Measurements from ENCODE around the gene ADARB2. TPM values are rescaled to one million over a fixed set of nuclear protein-coding genes. Genes with fewer than 3 reads are reported as not detected.
"Not testable (repeated sequence)": the region's sequence is repeated elsewhere in the genome, so short reads cannot be mapped to it uniquely, and the experiment has no call there.

ADARB2 gene
- polyA plus RNA-seq, 10 donors, result 0.04 to 0.45 (median 0.28) TPM

DNA sequence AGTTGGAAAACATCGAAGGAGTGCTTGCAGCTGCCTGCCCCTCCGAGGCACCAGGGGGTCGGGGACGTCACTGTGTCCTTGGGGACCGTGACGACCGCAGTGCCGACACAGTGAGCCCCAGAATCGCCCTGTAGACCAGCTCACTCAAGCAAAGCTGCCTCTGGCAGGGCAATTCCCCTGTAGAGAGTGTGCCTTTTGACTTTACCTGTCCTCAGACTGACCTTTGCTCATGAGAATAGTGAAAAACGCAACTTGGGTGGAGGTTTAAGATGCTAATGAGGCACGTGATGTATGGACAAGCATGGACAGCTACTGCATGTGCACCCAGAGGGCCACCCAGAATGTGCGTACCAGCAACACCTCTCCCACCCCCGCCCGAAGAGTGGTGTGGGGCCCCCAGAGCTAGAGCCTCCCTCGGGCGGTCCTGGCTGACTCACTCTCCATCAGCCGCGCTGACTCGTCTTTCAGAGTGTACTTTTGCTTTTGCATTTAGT lies 271.9 kb downstream of the ADARB2 start:
- DNase-seq, result peak in 1 of 3 donors; percentile 26

- no peak for DNase-seq
Observed at GRCh38 chr10:1464881-1465417, 272.4 kb downstream of the ADARB2 start.

DNA sequence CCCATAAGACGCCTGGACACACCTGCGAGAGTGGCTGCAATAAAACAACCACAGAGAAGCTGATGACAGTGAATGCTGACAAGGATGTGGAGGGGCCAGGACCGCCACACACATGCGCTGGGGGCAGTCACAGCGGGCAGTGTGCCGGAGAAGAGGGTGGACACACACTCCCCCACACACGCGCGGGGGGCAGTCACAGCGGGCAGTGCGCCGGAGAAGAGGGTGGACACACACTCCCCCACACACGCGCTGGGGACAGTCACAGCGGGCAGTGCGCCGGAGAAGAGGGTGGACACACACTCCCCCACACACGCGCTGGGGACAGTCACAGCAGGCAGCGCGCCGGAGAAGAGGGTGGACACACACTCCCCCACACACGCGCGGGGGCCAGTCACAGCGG lies 273.4 kb downstream of the ADARB2 start:
- DNase-seq, result not testable (repeated sequence)

DNA sequence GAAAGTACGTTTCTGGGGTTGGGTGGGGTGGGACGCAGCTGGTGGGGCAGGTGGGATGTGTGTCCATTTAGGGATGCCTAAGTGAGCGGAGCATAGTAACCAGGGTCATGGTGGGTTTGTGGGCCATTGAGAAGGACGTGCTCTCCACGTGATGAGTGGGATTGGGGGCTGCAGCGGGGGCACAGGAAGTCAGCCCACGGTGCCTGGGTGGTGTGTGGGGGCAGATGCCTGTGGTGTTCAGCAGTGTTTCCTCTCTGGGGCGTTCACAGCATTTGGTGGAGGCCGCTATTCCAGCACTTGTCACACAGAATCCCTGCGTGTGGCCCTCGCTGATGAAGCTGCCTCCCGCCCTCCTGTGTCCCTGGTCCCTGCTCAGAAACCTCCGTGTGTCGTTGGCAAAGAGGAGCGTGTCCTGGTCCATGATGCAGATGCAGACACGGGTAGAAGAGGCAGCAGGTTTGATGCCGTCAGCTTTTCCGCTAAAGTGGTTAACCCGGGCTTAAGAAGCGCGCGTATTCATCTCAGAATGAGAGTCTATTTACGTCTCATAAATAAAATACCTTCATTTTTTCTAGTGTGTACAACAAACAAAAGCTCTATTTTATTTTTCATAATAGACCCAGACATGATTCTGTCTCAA lies 274.2 kb downstream of the ADARB2 start:
- no peak for DNase-seq

DNA sequence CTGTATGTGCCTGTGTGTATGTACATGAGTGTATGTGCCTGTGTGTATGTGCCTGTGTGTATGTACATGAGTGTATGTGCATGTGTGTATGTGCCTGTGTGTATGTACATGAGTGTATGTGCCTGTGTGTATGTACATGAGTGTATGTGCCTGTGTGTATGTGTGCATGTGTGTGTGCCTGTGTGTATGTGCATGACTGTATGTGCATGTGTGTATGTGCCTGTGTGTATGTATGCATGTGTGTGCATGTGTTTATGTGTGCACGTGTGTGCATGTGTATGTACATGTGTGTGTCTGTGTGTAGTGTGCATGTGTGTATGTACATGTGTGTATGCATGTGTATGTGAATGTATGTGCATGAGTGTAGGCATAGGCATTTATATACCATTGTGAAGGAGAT lies 274.8 kb downstream of the ADARB2 start:
- no peak for DNase-seq

DNA sequence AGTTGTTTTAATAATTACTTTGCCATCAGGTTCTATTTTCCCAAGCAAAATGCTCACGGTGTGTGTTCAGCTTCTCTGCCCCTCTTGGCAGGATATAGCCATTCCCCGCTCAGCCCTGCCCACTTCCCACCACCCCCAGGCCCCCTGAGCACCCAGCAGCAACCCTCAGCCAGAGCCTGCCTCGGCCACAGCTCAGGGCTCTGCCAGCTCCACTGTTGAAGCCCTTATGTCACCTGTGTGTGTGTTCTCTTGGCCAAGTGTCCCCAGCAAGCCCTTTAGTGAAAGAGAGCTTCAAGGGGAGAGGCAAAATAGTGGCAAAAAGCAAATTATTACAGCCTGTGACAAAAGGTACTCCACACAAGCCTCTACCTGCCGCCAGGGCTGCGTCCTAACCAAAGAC lies 275.3 kb downstream of the ADARB2 start:
- DNase-seq, result no peak

DNA sequence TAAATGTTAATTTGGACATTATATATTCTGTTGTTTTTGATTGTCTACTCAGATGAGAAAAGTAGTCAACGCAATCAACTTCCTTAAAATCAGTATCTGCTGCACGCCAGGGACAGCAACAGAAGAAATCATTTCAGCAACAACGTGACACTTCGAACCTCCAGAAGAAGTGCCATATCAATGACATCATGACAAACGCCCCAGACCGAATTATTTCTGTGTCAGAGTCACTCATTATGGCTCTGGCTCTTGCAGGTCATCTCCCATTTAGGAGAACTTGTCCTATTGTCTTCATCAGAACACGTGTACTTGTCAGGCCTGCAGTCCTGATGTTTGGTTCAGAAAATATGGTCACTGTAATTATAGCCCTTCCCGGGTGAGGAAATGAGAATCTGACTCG lies 276.3 kb downstream of the ADARB2 start:
- no peak for DNase-seq

DNA sequence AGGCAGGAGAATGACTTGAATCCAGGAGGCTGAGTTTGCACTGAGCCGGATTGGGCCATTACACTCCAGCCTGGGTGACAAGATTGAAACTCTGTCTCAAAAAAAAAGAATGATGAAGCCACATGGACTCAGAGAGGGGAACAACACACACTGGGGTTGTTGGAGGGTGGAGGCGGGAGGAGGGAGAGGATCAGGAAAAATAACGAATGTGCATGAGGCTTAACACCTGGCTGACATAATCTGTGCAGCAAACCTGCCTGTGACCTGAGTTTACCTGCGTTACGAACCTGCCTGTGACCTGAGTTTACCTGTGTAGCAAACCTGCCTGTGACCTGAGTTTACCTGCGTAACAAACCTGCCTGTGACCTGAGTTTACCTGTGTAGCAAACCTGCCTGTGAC lies 277.7 kb downstream of the ADARB2 start:
- not testable (repeated sequence) for DNase-seq

- no peak for DNase-seq
Observed at GRCh38 chr10:1454951-1455350, 282.4 kb downstream of the ADARB2 start.

- DNase-seq, result no peak
Observed at GRCh38 chr10:1454428-1454827, 282.9 kb downstream of the ADARB2 start.

DNA sequence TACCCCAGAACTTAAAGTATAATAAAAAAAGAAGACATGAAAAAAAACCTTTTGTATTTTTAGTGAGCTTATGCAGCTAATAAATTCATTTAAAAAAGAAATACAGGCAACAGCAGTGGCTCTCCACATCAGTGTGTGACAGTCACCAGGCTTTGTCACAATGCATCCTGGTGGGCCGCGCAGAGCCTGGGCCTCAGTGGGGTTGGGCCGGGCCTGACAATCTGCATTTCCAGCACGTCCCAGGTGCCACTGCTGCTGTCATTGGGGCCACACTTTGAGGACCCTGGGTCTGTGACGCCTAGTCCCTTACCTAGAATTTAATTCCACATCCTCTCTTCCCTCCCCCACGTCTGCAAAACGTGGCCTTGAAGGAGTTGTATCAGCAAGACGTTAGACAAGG lies 284.5 kb downstream of the ADARB2 start:
- no peak for DNase-seq

DNA sequence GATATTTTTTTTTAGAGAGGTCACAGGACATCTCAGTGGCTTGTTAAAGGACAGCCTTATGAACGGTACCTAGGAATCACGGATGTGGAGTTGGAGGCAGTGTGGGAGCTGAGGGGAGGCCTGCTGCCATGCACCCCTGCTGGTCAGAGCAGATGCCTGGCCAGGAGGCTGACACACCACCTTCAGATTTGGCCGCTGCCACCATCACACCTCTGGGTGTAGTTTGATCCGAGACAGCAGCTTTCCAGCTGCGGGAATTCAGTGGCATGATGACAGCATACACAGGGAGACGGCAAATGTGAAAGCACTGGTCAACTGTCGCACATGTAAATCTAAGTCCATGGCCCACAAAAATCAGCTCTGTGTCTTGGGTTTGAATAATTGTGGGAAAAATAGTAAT lies 285.4 kb downstream of the ADARB2 start:
- DNase-seq, result no peak

- DNase-seq, result no peak
Observed at GRCh38 chr10:1451362-1451888, 285.9 kb downstream of the ADARB2 start.

DNA sequence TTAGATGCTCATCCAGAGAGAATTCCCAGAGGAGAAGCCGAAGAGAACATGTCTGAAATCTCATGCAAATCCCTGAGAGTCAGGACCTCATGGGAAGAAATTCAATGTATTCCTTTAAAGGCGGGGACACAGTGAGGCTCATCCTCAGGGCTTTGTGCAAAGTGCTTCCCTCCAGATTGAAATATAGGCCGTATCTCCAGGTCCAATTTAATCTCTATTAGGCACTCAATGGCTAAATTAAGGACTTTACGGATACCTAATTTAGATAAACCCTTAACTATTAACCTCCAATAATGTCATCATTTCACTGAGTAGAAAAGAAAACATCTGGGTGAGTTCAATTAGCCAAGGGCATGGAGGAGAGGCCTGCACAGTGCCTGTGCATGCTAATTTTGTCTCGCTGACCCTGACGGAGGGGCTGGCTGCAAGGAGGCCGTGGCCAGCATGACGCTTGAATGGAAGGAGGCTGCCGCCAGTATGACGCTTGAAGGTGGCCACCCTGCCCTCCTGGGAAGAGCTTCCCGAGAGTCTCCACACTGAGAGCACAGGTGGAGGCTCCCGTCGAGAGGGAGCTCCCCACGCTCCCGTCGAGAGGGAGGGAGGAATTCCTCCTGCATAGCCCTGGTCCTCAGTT lies 287.6 kb downstream of the ADARB2 start:
- DNase-seq, result no peak

DNA sequence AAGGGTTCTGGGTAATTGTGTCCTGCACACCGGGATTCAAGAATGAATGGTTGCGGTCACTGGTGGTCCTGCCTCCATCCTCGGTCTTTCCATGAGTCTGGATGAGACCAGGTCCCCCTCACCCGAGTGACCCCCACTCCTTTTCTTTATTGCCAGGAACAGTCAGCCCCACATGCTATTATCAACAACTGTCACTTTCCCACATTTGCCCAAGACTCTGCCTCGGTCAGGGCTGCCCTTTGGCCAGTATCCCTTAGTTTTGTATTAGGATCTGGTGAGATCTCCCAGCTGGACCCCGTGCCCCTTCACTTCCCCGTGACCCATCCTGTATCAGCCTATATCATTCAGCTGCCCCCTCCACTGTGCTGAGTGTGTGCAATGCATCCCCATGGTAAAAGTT lies 288.3 kb downstream of the ADARB2 start:
- DNase-seq, result no peak

DNA sequence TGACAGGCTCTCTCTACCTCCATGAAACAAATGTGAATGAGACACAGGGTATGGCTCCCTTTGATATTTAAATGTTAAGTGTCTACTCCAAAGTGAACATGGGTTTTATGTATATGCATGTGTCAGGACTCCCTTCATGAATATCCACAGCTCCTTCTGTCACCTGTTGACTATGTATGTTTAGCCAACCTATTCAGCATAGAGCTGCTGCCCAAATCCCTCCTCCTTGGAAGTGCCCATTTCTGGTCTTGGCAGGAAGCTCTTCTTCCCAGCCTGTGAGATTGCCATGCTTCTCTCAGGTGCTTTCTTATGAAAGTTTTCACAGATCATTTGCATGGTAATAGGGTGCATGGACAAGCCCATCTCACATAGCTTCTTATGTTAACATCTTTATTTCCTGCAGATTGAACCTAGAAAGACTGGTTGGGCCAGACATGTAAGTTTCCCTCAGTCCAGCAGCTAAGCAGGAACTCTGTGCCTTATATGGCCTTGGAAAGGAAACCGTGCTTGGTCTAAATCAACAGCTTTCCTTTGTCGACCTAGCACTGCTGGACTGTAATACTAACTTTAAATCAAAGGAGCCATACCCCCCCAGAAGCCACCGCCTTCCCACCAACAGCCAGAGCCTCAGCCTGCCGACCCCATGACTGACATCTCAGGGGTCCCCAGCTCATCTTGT lies 288.9 kb downstream of the ADARB2 start:
- no peak for DNase-seq

- no peak for DNase-seq
Observed at GRCh38 chr10:1444826-1445225, 292.5 kb downstream of the ADARB2 start.

- no peak for DNase-seq
Observed at GRCh38 chr10:1440897-1441296, 296.4 kb downstream of the ADARB2 start.

GRCh38 chr10:1434912-1435692 lies 302.2 kb downstream of the ADARB2 start:
- no peak for DNase-seq

GRCh38 chr10:1434202-1434601 lies 303.1 kb downstream of the ADARB2 start:
- no peak for DNase-seq

GRCh38 chr10:1432161-1432560 lies 305.2 kb downstream of the ADARB2 start:
- DNase-seq, result no peak

- DNase-seq, result no peak
Observed at GRCh38 chr10:1431229-1431628, 306.1 kb downstream of the ADARB2 start.

Data from muscle of back (tissue), 11 donors.